Effector CD8-positive, alpha-beta T cell (primary cell): ENCODE data around the gene FOLR1.
A peak's percentile ranks its signal among the peaks of the same experiment; 100 is the strongest.
"Not testable (repeated sequence)": the region's sequence is repeated elsewhere in the genome, so short reads cannot be mapped to it uniquely, and the experiment has no call there.

ENCODE experiments used
- DNase-seq: peaks from one replicate; lab custom pipeline; 2025; lab: John Stamatoyannopoulos, UW

Gene FOLR1

GRCh38 chr11:72181553-72181958 is 10.4 kb upstream of the FOLR1 start:
- DNase-seq: not testable (repeated sequence)

- DNase-seq: no peak
These were observed 3.7 kb upstream of the FOLR1 start for GRCh38 chr11:72188267-72188666.

- no peak for DNase-seq
These were observed 2.3 kb upstream of the FOLR1 start for GRCh38 chr11:72189455-72190250.

GRCh38 chr11:72190631-72191071 is 1.3 kb upstream of the FOLR1 start:
- DNase-seq: no peak

DNA sequence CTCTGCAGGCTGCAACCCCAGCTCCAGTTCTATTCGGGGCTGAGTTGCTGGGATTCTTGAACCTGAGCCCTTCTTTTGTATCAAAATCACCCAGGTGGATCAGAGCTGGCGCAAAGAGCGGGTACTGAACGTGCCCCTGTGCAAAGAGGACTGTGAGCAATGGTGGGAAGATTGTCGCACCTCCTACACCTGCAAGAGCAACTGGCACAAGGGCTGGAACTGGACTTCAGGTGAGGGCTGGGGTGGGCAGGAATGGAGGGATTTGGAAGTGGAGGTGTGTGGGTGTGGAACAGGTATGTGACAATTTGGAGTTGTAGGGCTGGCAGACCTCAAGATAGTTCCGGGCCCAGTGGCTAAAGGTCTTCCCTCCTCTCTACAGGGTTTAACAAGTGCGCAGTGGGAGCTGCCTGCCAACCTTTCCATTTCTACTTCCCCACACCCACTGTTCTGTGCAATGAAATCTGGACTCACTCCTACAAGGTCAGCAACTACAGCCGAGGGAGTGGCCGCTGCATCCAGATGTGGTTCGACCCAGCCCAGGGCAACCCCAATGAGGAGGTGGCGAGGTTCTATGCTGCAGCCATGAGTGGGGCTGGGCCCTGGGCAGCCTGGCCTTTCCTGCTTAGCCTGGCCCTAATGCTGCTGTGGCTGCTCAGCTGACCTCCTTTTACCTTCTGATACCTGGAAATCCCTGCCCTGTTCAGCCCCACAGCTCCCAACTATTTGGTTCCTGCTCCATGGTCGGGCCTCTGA is 3.8 kb downstream of the FOLR1 start:
- DNase-seq: no peak

- DNase-seq: not testable (repeated sequence)
These were observed 9.5 kb downstream of the FOLR1 start for GRCh38 chr11:72201445-72201844.

DNA sequence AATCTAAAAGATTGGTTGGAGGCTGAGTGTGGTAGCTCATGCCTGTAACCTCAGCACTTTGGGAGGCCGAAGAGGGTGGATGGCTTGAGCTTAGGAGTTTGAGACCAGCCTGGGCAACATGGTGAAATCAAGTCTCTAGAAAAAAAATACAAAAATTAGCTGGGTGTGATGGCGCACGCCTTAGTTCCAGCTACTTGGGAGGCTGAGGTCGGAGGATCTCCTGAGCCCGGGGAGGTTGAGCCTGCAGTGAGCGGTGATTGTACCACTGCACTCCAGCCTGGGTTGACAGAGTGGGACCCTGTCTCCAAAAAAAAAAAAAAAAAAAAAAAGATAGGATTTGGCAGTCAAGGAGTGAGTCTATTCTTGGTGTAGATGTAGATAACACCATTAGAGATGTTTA is 10.6 kb downstream of the FOLR1 start:
- DNase-seq: no peak

GRCh38 chr11:72203163-72203562 is 11.2 kb downstream of the FOLR1 start:
- DNase-seq: no peak

DNA sequence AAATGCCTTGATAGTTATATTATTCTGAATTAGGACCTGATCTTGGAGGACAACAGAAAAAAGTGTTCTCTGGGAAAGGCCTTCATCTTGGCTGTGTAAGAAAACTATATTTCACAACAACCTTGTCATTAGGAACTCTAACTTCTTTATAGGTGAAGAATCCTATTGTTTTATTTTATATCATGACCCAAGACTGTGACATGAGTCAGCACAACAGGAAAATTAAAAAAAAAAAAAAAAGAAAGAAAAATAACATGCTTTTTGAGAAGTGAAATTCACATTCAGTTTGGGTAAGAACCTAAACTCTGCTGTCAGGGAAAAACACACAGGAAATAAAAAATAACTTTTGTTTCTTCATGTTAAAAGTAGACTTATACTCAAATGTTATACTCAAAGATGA is 12.9 kb downstream of the FOLR1 start:
- no peak for DNase-seq

DNA sequence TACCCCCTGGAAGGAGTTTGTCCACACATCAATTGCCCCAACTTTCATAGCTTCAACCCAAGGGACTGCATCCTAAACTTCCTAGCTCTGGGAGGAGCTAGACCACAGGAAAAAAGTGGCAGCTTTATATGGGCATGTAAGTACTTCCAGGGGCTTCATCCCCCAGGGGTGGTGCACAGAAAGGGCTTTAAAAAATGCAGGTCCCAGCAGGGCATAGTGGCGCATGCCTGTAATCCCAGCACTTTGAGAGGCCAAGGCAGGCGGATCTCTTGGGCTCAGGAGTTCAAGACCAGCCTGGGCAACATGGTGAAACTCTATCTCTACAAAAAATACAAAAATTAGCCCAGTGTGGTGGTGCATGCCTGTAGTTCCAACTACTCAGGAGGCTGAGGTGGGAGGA is 14.9 kb downstream of the FOLR1 start:
- DNase-seq: not testable (repeated sequence)

DNA sequence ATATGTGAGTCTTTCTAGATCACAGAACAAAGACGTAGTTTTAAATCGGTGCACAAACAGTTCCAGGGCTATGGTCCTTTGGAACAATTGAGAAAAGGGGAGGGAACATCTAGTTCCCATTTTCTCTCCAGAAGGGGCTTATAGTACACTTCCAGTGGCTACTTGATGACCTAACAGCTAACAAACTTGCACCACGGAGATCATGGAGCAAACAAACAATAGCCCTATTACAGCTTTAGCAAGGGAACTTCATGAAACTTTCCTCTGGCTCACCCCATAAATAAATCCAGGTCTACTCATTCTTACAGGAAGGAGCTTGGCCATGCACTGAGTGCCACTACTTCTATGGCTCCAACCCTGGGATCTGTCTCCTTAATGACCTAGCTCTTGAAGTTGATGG is 16.3 kb downstream of the FOLR1 start:
- no peak for DNase-seq

GRCh38 chr11:72209101-72209500 is 17.2 kb downstream of the FOLR1 start:
- no peak for DNase-seq

GRCh38 chr11:72216638-72217037 is 24.7 kb downstream of the FOLR1 start, which contains the start of gene FOLR2:
FOLR2 (plus strand) TSS chr11:72216794; CDS start chr11:72218585, 1,791 bp downstream.
- DNase-seq: no peak

DNA sequence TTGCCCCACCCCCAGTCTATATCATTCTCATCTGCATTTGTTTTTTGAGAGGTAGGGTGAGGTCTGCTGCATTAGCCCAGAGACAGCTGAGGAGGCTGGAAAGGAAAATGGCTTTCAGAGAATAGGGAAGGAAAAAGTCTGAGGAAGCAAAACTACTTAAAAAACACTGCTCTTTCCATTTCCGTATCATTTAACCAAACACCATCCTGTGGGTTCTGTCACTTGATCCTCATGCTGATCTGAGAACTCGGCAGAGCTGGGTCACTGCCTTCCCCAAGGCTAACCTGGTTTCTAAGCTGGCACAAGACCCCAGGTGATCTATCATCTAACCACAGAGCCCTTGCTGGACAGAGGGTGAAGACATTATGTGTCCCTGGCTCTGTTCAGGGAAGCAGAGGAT is 25.9 kb downstream of the FOLR1 start:
- DNase-seq: no peak

DNA sequence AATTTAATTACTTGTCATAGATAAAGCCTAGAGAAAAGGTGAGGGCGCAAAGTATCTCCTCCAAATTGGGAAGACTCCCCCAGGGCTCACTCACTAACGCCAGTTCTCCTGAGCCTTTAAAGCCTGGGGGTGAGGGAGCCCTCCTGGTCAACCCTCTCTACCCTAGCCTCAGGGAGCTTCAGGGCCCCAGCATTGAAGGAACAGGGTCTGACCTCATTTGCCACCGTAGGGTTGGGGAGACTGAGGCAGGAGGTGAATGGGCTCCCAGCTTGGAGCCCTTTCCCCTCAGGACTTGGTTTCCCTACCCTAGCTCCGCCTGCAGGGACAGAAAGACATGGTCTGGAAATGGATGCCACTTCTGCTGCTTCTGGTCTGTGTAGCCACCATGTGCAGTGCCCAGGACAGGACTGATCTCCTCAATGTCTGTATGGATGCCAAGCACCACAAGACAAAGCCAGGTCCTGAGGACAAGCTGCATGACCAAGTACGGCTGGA is 26.4 kb downstream of the FOLR1 start:
- no peak for DNase-seq

DNA sequence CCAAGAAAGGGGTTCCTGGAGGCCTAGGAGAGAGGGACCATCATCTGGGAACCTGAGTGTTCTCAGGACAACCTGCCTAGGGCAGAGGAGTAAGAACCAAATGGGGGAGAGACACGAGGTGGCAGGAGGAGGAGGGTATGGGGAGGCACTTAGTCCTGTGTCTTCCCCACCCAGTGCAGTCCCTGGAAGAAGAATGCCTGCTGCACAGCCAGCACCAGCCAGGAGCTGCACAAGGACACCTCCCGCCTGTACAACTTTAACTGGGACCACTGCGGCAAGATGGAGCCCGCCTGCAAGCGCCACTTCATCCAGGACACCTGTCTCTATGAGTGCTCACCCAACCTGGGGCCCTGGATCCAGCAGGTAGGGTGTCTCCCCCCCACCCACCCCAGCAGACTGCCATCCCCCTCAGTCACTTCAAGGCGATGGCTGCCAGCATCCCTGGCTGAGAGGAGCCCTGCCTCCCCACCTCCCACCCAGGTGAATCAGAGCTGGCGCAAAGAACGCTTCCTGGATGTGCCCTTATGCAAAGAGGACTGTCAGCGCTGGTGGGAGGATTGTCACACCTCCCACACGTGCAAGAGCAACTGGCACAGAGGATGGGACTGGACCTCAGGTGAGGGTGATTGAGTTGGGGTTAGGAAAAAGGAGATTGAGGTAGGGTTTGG is 28.9 kb downstream of the FOLR1 start:
- no peak for DNase-seq

GRCh38 chr11:72221386-72222075 is 29.6 kb downstream of the FOLR1 start:
- no peak for DNase-seq

DNA sequence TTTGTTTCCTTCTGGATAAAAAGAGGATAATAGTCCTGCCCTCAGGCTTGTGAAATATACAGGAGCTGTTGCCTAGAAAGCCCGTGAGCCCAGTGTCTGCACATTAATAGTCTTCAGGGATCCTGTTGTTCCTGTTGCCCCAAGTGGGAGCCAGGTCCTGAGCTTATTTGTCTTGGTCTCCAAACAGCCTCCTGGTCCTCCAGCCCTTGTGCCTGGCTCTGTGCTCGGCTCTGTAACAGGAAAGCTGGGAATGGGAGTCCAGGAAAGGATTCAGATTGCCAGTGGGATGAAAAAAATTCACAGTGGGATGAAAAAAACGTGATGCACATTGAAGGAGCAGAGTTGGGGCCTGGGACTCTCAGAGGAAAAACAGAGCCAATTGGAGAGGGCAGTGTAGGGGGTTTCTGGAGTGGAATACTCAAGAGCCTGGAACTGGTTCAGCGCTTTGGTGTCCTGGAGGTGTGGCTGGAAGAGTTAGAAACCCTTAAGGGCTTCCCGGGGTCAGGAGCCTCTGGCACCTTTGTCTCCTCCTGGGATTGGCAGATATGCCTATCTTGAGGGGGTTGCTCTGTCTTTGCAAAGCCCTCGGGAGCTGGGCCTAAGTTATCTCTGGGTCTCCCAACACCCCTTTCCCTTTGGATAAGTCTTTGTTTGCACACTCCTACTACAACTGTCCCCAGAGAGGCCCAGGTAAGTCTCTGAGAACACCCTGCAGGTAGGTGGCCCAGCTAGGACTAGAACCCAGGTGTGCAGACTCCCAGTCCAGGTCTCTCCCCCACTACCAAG is 30.4 kb downstream of the FOLR1 start:
- DNase-seq: no peak

DNA sequence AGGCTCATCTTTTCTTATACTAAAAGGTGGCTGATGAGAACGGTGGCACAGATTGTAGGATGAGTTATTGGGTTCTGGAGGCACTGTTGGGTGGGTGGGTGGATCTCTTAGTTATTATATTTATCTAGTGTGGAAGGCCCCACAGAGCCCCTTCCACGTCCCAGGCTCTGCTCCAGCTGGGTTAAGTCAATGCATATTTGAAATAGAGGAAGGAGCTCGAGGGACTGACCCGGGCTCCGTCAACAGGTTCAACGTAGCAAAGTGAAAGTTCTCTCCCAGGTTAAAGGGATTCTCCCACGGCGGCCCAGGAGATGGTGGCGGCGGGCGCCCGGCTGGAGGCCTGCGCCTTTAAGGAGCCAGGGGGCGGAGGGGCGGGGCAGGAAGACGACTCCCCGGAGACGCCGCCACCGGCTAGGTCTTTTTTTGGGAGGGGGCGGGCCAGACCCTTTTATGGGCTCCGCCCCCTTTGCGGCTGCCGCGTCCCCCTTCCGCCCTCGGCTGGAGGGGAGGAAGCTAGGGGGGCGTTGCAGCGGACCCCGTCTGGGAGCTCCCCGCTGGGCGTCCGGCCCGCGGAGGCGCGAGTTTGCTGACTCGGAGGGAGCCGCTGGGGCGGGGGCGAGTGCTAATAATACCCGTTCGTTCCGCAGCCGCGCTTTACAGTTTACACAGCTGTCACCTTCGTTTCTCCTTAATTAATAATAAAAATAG is 31.1 kb downstream of the FOLR1 start:
- peak; percentile 89 for DNase-seq
